HG03175 (cell line): Measurements from ENCODE around the gene PCDHA10.
"Not testable (repeated sequence)": the region's sequence is repeated elsewhere in the genome, so short reads cannot be mapped to it uniquely, and the experiment has no call there.

Experiments
- ATAC-seq: cut with Tn5 transposase; IDR thresholded peaks from one replicate; pipeline ENCODE4 v1.9.1; 2021; ENCODE audit warnings: mild to moderate bottlenecking, moderate library complexity; ENCODE audit not compliant: unreplicated experiment

PCDHA10 gene

GRCh38 chr5:140855772-140856674 is at the start of gene PCDHA10:
Gene PCDHA10 (plus strand): TSS chr5:140855897. CDS start chr5:140856049, 152 bp downstream.
- ATAC-seq = no peak

GRCh38 chr5:140806834-140807775 is 48.6 kb upstream of the PCDHA10 start, which contains the start of gene PCDHA4:
Gene PCDHA4 (plus strand): TSS chr5:140807068.
- ATAC-seq = no peak

- not testable (repeated sequence) for ATAC-seq
Measured at GRCh38 chr5:140808241-140808888, 47.3 kb upstream of the PCDHA10 start.

GRCh38 chr5:140808889-140809291 is 46.8 kb upstream of the PCDHA10 start:
- ATAC-seq = no peak

- no peak for ATAC-seq
Measured at GRCh38 chr5:140821375-140822280, 34.1 kb upstream of the PCDHA10 start, which contains the start of gene PCDHA5. Gene PCDHA5 (plus strand): TSS chr5:140821613.

- no peak for ATAC-seq
Measured at GRCh38 chr5:140822281-140822629, 33.4 kb upstream of the PCDHA10 start.

- not testable (repeated sequence) for ATAC-seq
Measured at GRCh38 chr5:140822969-140823368, 32.7 kb upstream of the PCDHA10 start.

- ATAC-seq = no peak
Measured at GRCh38 chr5:140823475-140823874, 32.2 kb upstream of the PCDHA10 start.

- ATAC-seq = no peak
Measured at GRCh38 chr5:140827704-140828361, 27.9 kb upstream of the PCDHA10 start, which contains the start of gene PCDHA6. Gene PCDHA6 (plus strand): TSS chr5:140827960. CDS start chr5:140828092, 132 bp downstream.

- ATAC-seq = no peak
Measured at GRCh38 chr5:140828362-140828737, 27.3 kb upstream of the PCDHA10 start.

- ATAC-seq = not testable (repeated sequence)
Measured at GRCh38 chr5:140829511-140830501, 25.9 kb upstream of the PCDHA10 start.

GRCh38 chr5:140833993-140834392 is 21.7 kb upstream of the PCDHA10 start, which contains the start of gene PCDHA7:
Gene PCDHA7 (plus strand): TSS chr5:140834269. CDS start chr5:140834384, 115 bp downstream.
- no peak for ATAC-seq

- not testable (repeated sequence) for ATAC-seq
Measured at GRCh38 chr5:140834439-140835008, 21.2 kb upstream of the PCDHA10 start.

GRCh38 chr5:140835622-140836510 is 19.8 kb upstream of the PCDHA10 start:
- ATAC-seq = no peak

GRCh38 chr5:140840978-140841962 is 14.4 kb upstream of the PCDHA10 start, which contains the start of gene PCDHA8:
Gene PCDHA8 (plus strand): TSS chr5:140841187. CDS start chr5:140841322, 135 bp downstream.
- no peak for ATAC-seq
